Neutrophil (primary cell): ENCODE data around the gene NLRP4.
"Not testable (repeated sequence)": the region's sequence is repeated elsewhere in the genome, so short reads cannot be mapped to it uniquely, and the experiment has no call there.

Source experiments
- H3K27ac ChIP-seq: fragments of 200-600 bp; sonication (generic); 2 replicates; pipeline ENCODE4 v1.5.1; 2016; ENCODE audit warnings: mild to moderate bottlenecking, moderate library complexity
- H3K27me3 ChIP-seq: fragments of 200-600 bp; sonication (generic); 2 replicates; pipeline ENCODE4 v1.6.0; 2016; ENCODE audit warnings: mild to moderate bottlenecking
- H3K36me3 ChIP-seq: fragments of 200-600 bp; sonication (generic); 2 replicates; pipeline ENCODE4 v1.5.1; 2017
- H3K4me1 ChIP-seq, 2 experiments: fragments of 200-600 bp in 1 of 2; sonication (generic) in 1 of 2; 1 replicate in 1 of 2; 2 replicates in 1 of 2; pipeline versions ENCODE4 v1.5.1 to v1.6.1; 2013 to 2016; ENCODE audit warnings: low read depth in 1 of 2, low read length in 1 of 2, mild to moderate bottlenecking in 1 of 2, moderate library complexity in 1 of 2; ENCODE audit not compliant: control insufficient read depth in 1 of 2, insufficient read depth in 1 of 2
- H3K4me3 ChIP-seq, 2 experiments: fragments of 200-600 bp in 1 of 2; sonication (generic) in 1 of 2; 1 replicate in 1 of 2; 2 replicates in 1 of 2; pipeline ENCODE4 v1.5.1; 2013 to 2016; ENCODE audit warnings: low read depth in 1 of 2, low read length in 1 of 2, mild to moderate bottlenecking in 1 of 2, moderate library complexity in 1 of 2
- H3K9me3 ChIP-seq: fragments of 200-600 bp; sonication (generic); 2 replicates; pipeline ENCODE4 v1.5.1; 2016
- CTCF ChIP-seq: fragments of 200-600 bp; sonication (generic); IDR thresholded peaks from 2 replicates; pipeline ENCODE4 v1.5.1; 2016; ENCODE audit warnings: antibody characterized with exemption

NLRP4 gene

GRCh38 chr19:55907746-55908145, 71.4 kb downstream of the NLRP4 start:
- TF ChIP-seq CTCF: no peak
- no peaks in the 10 kb centered on the region for H3K9me3 ChIP-seq
- no peaks in the 10 kb centered on the region for H3K27me3 ChIP-seq

GRCh38 chr19:55909801-55910200, 73.5 kb downstream of the NLRP4 start:
- no peak for TF ChIP-seq CTCF
- no peak overlapping the region for H3K4me3 ChIP-seq
- H3K9me3 ChIP-seq: no peaks in the 10 kb centered on the region
- H3K27ac ChIP-seq: no peak overlapping the region
- H3K4me1 ChIP-seq: no peaks in the 10 kb centered on the region
- H3K36me3 ChIP-seq: no peaks in the 10 kb centered on the region
- no peaks in the 10 kb centered on the region for H3K27me3 ChIP-seq

More at GRCh38 chr19:55907746-55908145, 71.4 kb downstream of the NLRP4 start:
- H3K36me3 ChIP-seq: no peaks in the 10 kb centered on the region
- no peak overlapping the region for H3K27ac ChIP-seq
- H3K4me1 ChIP-seq: no peaks in the 10 kb centered on the region
- no peak overlapping the region for H3K4me3 ChIP-seq

GRCh38 chr19:55912916-55913315, 76.6 kb downstream of the NLRP4 start:
- H3K36me3 ChIP-seq: no peaks in the 10 kb centered on the region
- H3K4me1 ChIP-seq: no peaks in the 10 kb centered on the region
- no peaks in the 10 kb centered on the region for H3K9me3 ChIP-seq
- no peaks in the 10 kb centered on the region for H3K27me3 ChIP-seq
- no peak overlapping the region for H3K4me3 ChIP-seq
- TF ChIP-seq CTCF: no peak
- no peak overlapping the region for H3K27ac ChIP-seq

- H3K9me3 ChIP-seq: no peaks in the 10 kb centered on the region
- no peak for TF ChIP-seq CTCF
- no peaks in the 10 kb centered on the region for H3K4me1 ChIP-seq
- H3K27ac ChIP-seq: no peak overlapping the region
- no peaks in the 10 kb centered on the region for H3K36me3 ChIP-seq
- no peak overlapping the region for H3K4me3 ChIP-seq
- H3K27me3 ChIP-seq: no peaks in the 10 kb centered on the region
These were observed 77.4 kb downstream of the NLRP4 start for GRCh38 chr19:55913643-55914268.

GRCh38 chr19:55923556-55923955, 87.2 kb downstream of the NLRP4 start:
- no peaks in the 10 kb centered on the region for H3K9me3 ChIP-seq
- no peaks in the 10 kb centered on the region for H3K36me3 ChIP-seq
- no peak overlapping the region for H3K27ac ChIP-seq
- H3K4me3 ChIP-seq: no peak overlapping the region
- no peaks in the 10 kb centered on the region for H3K4me1 ChIP-seq
- H3K27me3 ChIP-seq: no peaks in the 10 kb centered on the region
- no peak for TF ChIP-seq CTCF

GRCh38 chr19:55927991-55928390, 91.7 kb downstream of the NLRP4 start:
- Histone ChIP-seq H3K27ac (no peak overlapping the region), H3K4me3 (no peak overlapping the region), H3K9me3 (no peaks in the 10 kb centered on the region), H3K36me3 (no peaks in the 10 kb centered on the region), H3K27me3 (no peaks in the 10 kb centered on the region), H3K4me1 (no peaks in the 10 kb centered on the region)
- no peak for TF ChIP-seq CTCF

- not testable (repeated sequence) for H3K36me3 ChIP-seq, H3K4me1 ChIP-seq, H3K4me3 ChIP-seq, H3K9me3 ChIP-seq, H3K27me3 ChIP-seq, H3K27ac ChIP-seq
These were observed 92.9 kb downstream of the NLRP4 start for GRCh38 chr19:55929258-55929657.
